HL-60 (cell line): ENCODE results near the gene FARSA.
"Not testable (repeated sequence)": the region's sequence is repeated elsewhere in the genome, so short reads cannot be mapped to it uniquely, and the experiment has no call there.

Experiments used
- DNase-seq, 2 experiments: peaks; one replicate each; pipeline ENCODE4 v3.0.0-alpha.2; 2010 to 2020; ENCODE audit warnings: low read depth in 1 of 2, low spot score in 1 of 2
- H3K27ac ChIP-seq: fragments of 250-450 bp; sonication (Bioruptor Pico); replicated peaks from 2 replicates; pipeline ENCODE4 v1.5.1; 2020; ENCODE audit warnings: mild to moderate bottlenecking, moderate library complexity
- H3K27me3 ChIP-seq: fragments of 250-450 bp; sonication (Bioruptor Pico); 2 replicates; pipeline ENCODE4 v1.5.1; 2021; ENCODE audit warnings: mild to moderate bottlenecking, moderate library complexity; ENCODE audit not compliant: insufficient read depth, poor library complexity, severe bottlenecking
- H3K4me3 ChIP-seq: replicated peaks from 2 replicates; pipeline ENCODE4 v1.5.1; 2011; ENCODE audit warnings: mild to moderate bottlenecking, control low read depth, low read length; ENCODE audit not compliant: insufficient read depth
- GABPA ChIP-seq: IDR thresholded peaks from 2 replicates; pipeline ENCODE4 v1.6.1; 2012; ENCODE audit warnings: low read depth
- POLR2AphosphoS5 ChIP-seq: IDR thresholded peaks from 2 replicates; pipeline ENCODE4 v1.6.1; 2012; ENCODE audit warnings: low read depth
- SPI1 ChIP-seq: IDR thresholded peaks from 2 replicates; pipeline ENCODE4 v1.6.1; 2012; ENCODE audit warnings: low read depth, mild to moderate bottlenecking, borderline replicate concordance
- TF ChIP-seq, protein P1 (sequence below): IDR thresholded peaks from 2 replicates; pipeline ENCODE4 v1.6.1; 2012; ENCODE audit warnings: low read depth; ENCODE audit not compliant: insufficient replicate concordance
- TF ChIP-seq, protein P2 (sequence below): IDR thresholded peaks from one replicate; pipeline ENCODE4 v1.5.1; 2011; ENCODE audit warnings: low read length, control low read depth, inconsistent platforms; ENCODE audit not compliant: insufficient read depth

The FARSA gene

DNA sequence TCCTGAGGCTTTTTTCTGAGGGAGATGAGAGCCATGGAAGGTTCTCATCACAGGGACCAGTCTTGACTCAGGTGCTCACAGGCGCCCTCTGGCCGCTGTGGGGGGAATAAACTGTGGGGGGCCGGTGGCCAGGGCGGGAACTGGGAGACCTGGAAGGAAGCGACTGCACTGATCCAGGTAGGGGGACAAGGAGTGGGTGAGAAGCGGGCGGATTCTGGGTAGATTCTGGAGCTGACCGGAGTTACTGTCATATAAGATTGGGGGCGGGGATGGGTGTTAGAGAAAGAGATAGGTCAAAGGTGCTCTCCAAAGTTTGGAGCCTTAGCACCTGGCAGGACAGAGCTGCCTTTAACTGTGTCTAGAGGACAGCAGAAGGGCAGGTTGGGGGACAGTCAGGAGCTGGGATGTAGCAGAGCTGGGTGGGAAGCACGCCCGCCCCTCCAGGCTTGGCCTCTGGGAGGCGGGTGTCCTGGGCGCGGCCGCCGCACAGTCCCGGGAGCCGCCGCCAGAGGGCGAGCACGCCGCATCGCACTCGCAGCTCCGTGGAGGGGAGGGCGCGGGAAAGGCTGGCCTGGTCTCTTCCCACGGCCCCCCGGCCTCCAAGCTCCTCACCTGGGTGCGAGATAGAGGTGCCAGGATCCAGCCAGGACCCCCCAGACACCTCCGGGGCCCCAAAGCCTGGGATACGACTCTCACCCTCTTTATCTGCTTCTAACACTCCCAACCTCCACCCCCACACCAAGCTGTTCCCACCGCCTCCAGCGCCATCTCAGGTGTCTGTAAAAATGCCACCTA lies 31.7 kb upstream of the FARSA start:
- peak overlapping the region; percentile 35 for H3K4me3 ChIP-seq
- no peaks in the 10 kb centered on the region for H3K27me3 ChIP-seq
- TF ChIP-seq, protein P1, sequence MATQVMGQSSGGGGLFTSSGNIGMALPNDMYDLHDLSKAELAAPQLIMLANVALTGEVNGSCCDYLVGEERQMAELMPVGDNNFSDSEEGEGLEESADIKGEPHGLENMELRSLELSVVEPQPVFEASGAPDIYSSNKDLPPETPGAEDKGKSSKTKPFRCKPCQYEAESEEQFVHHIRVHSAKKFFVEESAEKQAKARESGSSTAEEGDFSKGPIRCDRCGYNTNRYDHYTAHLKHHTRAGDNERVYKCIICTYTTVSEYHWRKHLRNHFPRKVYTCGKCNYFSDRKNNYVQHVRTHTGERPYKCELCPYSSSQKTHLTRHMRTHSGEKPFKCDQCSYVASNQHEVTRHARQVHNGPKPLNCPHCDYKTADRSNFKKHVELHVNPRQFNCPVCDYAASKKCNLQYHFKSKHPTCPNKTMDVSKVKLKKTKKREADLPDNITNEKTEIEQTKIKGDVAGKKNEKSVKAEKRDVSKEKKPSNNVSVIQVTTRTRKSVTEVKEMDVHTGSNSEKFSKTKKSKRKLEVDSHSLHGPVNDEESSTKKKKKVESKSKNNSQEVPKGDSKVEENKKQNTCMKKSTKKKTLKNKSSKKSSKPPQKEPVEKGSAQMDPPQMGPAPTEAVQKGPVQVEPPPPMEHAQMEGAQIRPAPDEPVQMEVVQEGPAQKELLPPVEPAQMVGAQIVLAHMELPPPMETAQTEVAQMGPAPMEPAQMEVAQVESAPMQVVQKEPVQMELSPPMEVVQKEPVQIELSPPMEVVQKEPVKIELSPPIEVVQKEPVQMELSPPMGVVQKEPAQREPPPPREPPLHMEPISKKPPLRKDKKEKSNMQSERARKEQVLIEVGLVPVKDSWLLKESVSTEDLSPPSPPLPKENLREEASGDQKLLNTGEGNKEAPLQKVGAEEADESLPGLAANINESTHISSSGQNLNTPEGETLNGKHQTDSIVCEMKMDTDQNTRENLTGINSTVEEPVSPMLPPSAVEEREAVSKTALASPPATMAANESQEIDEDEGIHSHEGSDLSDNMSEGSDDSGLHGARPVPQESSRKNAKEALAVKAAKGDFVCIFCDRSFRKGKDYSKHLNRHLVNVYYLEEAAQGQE = no peak
- TF ChIP-seq SPI1 (peak; percentile 10; the same call in 1 of the 2 replicates), POLR2AphosphoS5 (peak; percentile 24; the same call in 1 of the 2 replicates)
- TF ChIP-seq, protein P2, sequence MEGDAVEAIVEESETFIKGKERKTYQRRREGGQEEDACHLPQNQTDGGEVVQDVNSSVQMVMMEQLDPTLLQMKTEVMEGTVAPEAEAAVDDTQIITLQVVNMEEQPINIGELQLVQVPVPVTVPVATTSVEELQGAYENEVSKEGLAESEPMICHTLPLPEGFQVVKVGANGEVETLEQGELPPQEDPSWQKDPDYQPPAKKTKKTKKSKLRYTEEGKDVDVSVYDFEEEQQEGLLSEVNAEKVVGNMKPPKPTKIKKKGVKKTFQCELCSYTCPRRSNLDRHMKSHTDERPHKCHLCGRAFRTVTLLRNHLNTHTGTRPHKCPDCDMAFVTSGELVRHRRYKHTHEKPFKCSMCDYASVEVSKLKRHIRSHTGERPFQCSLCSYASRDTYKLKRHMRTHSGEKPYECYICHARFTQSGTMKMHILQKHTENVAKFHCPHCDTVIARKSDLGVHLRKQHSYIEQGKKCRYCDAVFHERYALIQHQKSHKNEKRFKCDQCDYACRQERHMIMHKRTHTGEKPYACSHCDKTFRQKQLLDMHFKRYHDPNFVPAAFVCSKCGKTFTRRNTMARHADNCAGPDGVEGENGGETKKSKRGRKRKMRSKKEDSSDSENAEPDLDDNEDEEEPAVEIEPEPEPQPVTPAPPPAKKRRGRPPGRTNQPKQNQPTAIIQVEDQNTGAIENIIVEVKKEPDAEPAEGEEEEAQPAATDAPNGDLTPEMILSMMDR = peak; percentile 77
- H3K27ac ChIP-seq = peak overlapping the region; percentile 46
- DNase-seq = peak in 1 of 2 experiments; percentile 87

DNA sequence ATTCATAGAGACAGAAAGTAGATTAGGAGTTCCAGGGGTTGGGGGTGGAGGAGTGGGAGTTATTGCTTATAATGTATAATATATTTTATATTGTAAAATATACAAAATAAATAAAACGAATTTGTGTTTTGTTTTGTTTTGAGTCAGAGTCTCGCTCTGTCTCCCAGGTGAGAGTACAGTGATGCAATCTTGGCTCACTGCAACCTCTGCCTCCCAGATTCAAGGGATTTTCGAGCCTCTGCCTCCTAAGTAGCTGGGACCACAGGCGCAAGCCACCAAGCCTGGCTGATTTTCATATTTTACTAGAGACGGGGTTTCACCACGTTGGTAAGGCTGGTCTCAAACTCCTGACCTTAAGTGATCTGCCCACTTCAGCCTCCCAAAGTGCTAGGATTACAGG lies 26.0 kb upstream of the FARSA start:
- DNase-seq = no peak
- Histone ChIP-seq H3K4me3 (no peak overlapping the region), H3K27me3 (no peaks in the 10 kb centered on the region), H3K27ac (no peak overlapping the region)
- TF ChIP-seq, protein P2 = no peak
- TF ChIP-seq, protein P1 = no peak
- TF ChIP-seq SPI1 (no peak), POLR2AphosphoS5 (no peak), GABPA (no peak)

DNA sequence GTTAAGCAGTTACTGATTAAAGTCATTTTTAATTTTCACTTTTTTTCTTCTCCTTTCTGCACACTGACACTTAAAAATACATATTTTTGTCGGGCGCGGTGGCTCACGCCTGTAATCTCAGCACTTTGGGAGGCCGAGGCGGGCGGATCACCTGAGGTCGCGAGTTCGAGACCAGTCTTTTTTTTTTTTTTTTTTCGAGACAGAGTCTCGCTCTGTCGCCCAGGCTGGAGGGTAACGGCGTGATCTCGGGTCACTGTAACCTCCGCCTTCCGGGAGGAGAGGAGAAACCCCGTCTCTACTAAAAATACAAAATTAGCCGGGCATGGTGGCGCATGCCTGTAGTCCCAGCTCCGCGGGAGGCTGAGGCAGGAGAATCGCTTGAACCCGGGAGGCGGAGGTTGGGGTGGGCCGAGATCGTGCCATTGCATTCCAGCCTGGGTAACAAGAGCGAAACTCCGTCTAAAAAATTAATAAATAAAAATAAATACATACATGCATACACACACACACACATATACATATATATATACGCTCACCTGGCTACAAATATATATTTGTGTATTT lies 24.0 kb upstream of the FARSA start:
- H3K4me3 ChIP-seq = peak overlapping the region; percentile 89
- not testable (repeated sequence) for DNase-seq, H3K27me3 ChIP-seq
- H3K27ac ChIP-seq = peak overlapping the region; percentile 86

DNA sequence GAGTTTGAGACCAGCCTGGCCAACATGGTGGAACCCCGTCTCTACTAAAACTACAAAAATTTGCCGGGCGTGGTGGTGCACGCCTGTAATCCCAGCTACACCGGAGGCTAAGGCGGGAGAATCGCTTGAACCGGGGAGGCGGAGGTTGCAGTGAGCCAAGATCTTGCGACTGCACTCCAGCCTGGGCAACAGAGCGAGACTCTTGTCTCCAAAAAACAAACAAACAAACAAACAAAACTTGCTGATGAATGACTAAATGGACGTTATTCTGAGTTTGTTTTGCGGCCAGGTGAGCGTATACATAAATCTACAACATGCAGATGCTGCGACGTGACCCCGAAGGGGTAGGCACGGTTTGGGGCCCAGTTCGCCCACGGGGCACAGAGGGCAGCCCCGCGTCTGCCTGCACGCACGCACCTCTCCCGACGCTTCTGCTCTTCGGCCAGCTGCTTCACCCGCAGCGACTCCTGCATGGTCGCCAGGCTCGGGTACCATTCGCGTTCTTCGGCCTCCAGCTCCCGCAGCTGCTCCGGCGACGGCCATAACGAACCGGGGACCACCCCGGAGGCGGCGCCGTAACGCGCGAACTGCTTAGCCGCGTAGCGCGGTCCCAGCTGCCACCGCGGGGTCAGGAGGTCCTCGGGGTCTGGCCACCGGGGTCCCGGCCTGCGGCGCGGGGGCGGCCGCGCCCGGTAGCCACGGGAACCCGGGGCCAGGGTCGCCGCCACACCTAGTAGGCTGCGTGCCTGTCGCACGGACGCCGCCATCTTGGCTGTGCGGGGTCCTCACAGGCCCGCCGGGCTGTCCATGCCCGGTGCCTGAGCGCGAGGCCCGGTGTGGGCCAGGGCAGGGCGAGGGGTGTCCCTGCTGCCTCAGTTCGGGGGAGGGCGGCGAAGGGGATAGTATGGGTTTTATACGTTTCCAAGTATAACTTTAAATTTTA lies 23.2 kb upstream of the FARSA start, which contains the start of gene GADD45GIP1:
Gene GADD45GIP1 (minus strand): TSS at position 778 of the 943 bp plus-strand sequence. CDS start 11 bp downstream, at position 767.
- peak; percentile 90 for TF ChIP-seq POLR2AphosphoS5
- TF ChIP-seq, protein P1 = peak; percentile 72
- TF ChIP-seq, protein P2 = no peak
- TF ChIP-seq GABPA = no peak
- Histone ChIP-seq H3K27me3 (no peaks in the 10 kb centered on the region), H3K27ac (peak within 1 kb of the TSS; percentile 86), H3K4me3 (peak within 1 kb of the TSS; percentile 89)
- peak in 1 of 2 experiments; percentile 86 for DNase-seq
